ENCODE data around the gene EPB41L2. TPM values are rescaled to one million over a fixed set of nuclear protein-coding genes. Genes with fewer than 3 reads are reported as not detected.

The EPB41L2 gene
- total RNA-seq, 1 donor from 2014 or later: 16.5 TPM

- Mint-ChIP-seq H3K36me3 (ENCODE audit: low read depth) (no peaks in the 10 kb centered on the region), H3K4me1 (no peaks in the 10 kb centered on the region), H3K27ac (no peak overlapping the region), H3K27me3 (no peaks in the 10 kb centered on the region), H3K9me3 (peaks cover 19% of the 10 kb centered on the region), H3K4me3 (no peak overlapping the region)
- intact Hi-C loops (cut with micrococcal nuclease): no loop called here
- no peak for DNase-seq
These were observed 81.6 kb downstream of the EPB41L2 start for GRCh38 chr6:130981409-130981808.

GRCh38 chr6:130980310-130981032 lies 82.6 kb downstream of the EPB41L2 start:
- intact Hi-C loops (cut with micrococcal nuclease): no loop called here

GRCh38 chr6:130978660-130979396 lies 84.2 kb downstream of the EPB41L2 start:
- Mint-ChIP-seq H3K9me3 (no peaks in the 10 kb centered on the region), H3K27me3 (no peaks in the 10 kb centered on the region), H3K27ac (no peak overlapping the region), H3K36me3 (ENCODE audit: low read depth) (no peaks in the 10 kb centered on the region), H3K4me3 (no peak overlapping the region), H3K4me1 (no peaks in the 10 kb centered on the region)
- no peak for DNase-seq
- intact Hi-C loops (cut with micrococcal nuclease): no loop called here

More at GRCh38 chr6:130980310-130981032, 82.6 kb downstream of the EPB41L2 start:
- no peaks in the 10 kb centered on the region for H3K4me1 Mint-ChIP-seq
- no peak for DNase-seq
- no peaks in the 10 kb centered on the region for H3K36me3 Mint-ChIP-seq (ENCODE audit: low read depth)
- H3K4me3 Mint-ChIP-seq: no peak overlapping the region
- H3K9me3 Mint-ChIP-seq: peaks cover 12% of the 10 kb centered on the region
- H3K27ac Mint-ChIP-seq: no peak overlapping the region
- no peaks in the 10 kb centered on the region for H3K27me3 Mint-ChIP-seq

- H3K4me1 Mint-ChIP-seq: no peaks in the 10 kb centered on the region
- H3K27ac Mint-ChIP-seq: no peak overlapping the region
These were observed 84.9 kb downstream of the EPB41L2 start for GRCh38 chr6:130978180-130978579.

GRCh38 chr6:130975325-130975724 lies 87.7 kb downstream of the EPB41L2 start:
- intact Hi-C loops (cut with micrococcal nuclease): no loop called here
- no peaks in the 10 kb centered on the region for H3K27me3 Mint-ChIP-seq
- H3K9me3 Mint-ChIP-seq: no peaks in the 10 kb centered on the region
- H3K4me3 Mint-ChIP-seq: no peak overlapping the region
- H3K27ac Mint-ChIP-seq: no peak overlapping the region
- DNase-seq: no peak
- no peaks in the 10 kb centered on the region for H3K36me3 Mint-ChIP-seq (ENCODE audit: low read depth)
- H3K4me1 Mint-ChIP-seq: no peaks in the 10 kb centered on the region

More at GRCh38 chr6:130978180-130978579, 84.9 kb downstream of the EPB41L2 start:
- Mint-ChIP-seq H3K9me3 (no peaks in the 10 kb centered on the region), H3K36me3 (ENCODE audit: low read depth) (no peaks in the 10 kb centered on the region), H3K27me3 (no peaks in the 10 kb centered on the region), H3K4me3 (no peak overlapping the region)
- intact Hi-C loops (cut with micrococcal nuclease): no loop called here
- no peak for DNase-seq

- H3K4me3 Mint-ChIP-seq: no peak overlapping the region
- no peaks in the 10 kb centered on the region for H3K9me3 Mint-ChIP-seq
- intact Hi-C loops (cut with micrococcal nuclease): no loop called here
- H3K36me3 Mint-ChIP-seq (ENCODE audit: low read depth): no peaks in the 10 kb centered on the region
- no peaks in the 10 kb centered on the region for H3K27me3 Mint-ChIP-seq
- no peaks in the 10 kb centered on the region for H3K4me1 Mint-ChIP-seq
- DNase-seq: no peak
- no peak overlapping the region for H3K27ac Mint-ChIP-seq
These were observed 89.3 kb downstream of the EPB41L2 start for GRCh38 chr6:130973521-130974277.

GRCh38 chr6:130971504-130971903 lies 91.5 kb downstream of the EPB41L2 start:
- Mint-ChIP-seq H3K27me3 (no peaks in the 10 kb centered on the region), H3K4me1 (no peaks in the 10 kb centered on the region), H3K36me3 (ENCODE audit: low read depth) (no peaks in the 10 kb centered on the region), H3K4me3 (no peak overlapping the region), H3K9me3 (no peaks in the 10 kb centered on the region), H3K27ac (no peak overlapping the region)
- no peak for DNase-seq
- intact Hi-C loops (cut with micrococcal nuclease): no loop called here

GRCh38 chr6:130970839-130971410 lies 92.1 kb downstream of the EPB41L2 start:
- DNase-seq: no peak
- Mint-ChIP-seq H3K36me3 (ENCODE audit: low read depth) (no peaks in the 10 kb centered on the region), H3K4me1 (no peaks in the 10 kb centered on the region), H3K4me3 (no peak overlapping the region), H3K27ac (no peak overlapping the region), H3K9me3 (no peaks in the 10 kb centered on the region), H3K27me3 (no peaks in the 10 kb centered on the region)
- intact Hi-C loops (cut with micrococcal nuclease): no loop called here

- H3K9me3 Mint-ChIP-seq: no peaks in the 10 kb centered on the region
- no peaks in the 10 kb centered on the region for H3K4me1 Mint-ChIP-seq
- no peaks in the 10 kb centered on the region for H3K27me3 Mint-ChIP-seq
- H3K36me3 Mint-ChIP-seq (ENCODE audit: low read depth): no peaks in the 10 kb centered on the region
- H3K4me3 Mint-ChIP-seq: no peak overlapping the region
- intact Hi-C loops (cut with micrococcal nuclease): no loop called here
- no peak for DNase-seq
- no peak overlapping the region for H3K27ac Mint-ChIP-seq
These were observed 93.1 kb downstream of the EPB41L2 start for GRCh38 chr6:130969791-130970491.

GRCh38 chr6:130969166-130969565 lies 93.9 kb downstream of the EPB41L2 start:
- no peak overlapping the region for H3K27ac Mint-ChIP-seq
- intact Hi-C loops (cut with micrococcal nuclease): no loop called here
- no peak overlapping the region for H3K4me3 Mint-ChIP-seq
- H3K9me3 Mint-ChIP-seq: no peaks in the 10 kb centered on the region
- no peaks in the 10 kb centered on the region for H3K27me3 Mint-ChIP-seq
- no peaks in the 10 kb centered on the region for H3K36me3 Mint-ChIP-seq (ENCODE audit: low read depth)
- no peak for DNase-seq
- no peaks in the 10 kb centered on the region for H3K4me1 Mint-ChIP-seq

GRCh38 chr6:130968476-130968875 lies 94.6 kb downstream of the EPB41L2 start:
- H3K27ac Mint-ChIP-seq: no peak overlapping the region
- no peaks in the 10 kb centered on the region for H3K36me3 Mint-ChIP-seq (ENCODE audit: low read depth)
- no peak overlapping the region for H3K4me3 Mint-ChIP-seq
- no peak for DNase-seq
- no peaks in the 10 kb centered on the region for H3K27me3 Mint-ChIP-seq
- intact Hi-C loops (cut with micrococcal nuclease): no loop called here
- no peaks in the 10 kb centered on the region for H3K9me3 Mint-ChIP-seq
- no peaks in the 10 kb centered on the region for H3K4me1 Mint-ChIP-seq

GRCh38 chr6:130967502-130968445 lies 95.3 kb downstream of the EPB41L2 start:
- Mint-ChIP-seq H3K27ac (no peak overlapping the region), H3K4me1 (no peaks in the 10 kb centered on the region), H3K36me3 (ENCODE audit: low read depth) (no peaks in the 10 kb centered on the region), H3K9me3 (no peaks in the 10 kb centered on the region), H3K4me3 (no peak overlapping the region), H3K27me3 (no peaks in the 10 kb centered on the region)
- intact Hi-C loops (cut with micrococcal nuclease): no loop called here
- no peak for DNase-seq

All from activated CD4-positive, alpha-beta T cell treated with anti-CD3 and anti-CD28 coated beads, Interleukin-2, amount 10 ng/mL, durations not matched to agents 24 days and 14 days (primary cell).